KMS-11 (cell line): ENCODE results near the gene ACACA.

Source experiments
- H2AFZ ChIP-seq: fragments of 200-600 bp; sonication (generic); 2 replicates; pipeline ENCODE4 v1.6.1; 2016; ENCODE audit warnings: antibody characterized with exemption, mixed run types, low read depth
- H3K27ac ChIP-seq: fragments of 200-600 bp; sonication (generic); 2 replicates; pipeline ENCODE4 v1.6.1; 2016; ENCODE audit warnings: mild to moderate bottlenecking, mixed run types
- H3K27me3 ChIP-seq: fragments of 200-600 bp; sonication (generic); 2 replicates; pipeline ENCODE4 v1.6.1; 2017; ENCODE audit warnings: mild to moderate bottlenecking, low read depth, mixed run types, moderate library complexity; ENCODE audit not compliant: insufficient read depth
- H3K36me3 ChIP-seq: fragments of 200-600 bp; sonication (generic); 2 replicates; pipeline ENCODE4 v1.6.1; 2017; ENCODE audit warnings: mild to moderate bottlenecking, mixed run types; ENCODE audit not compliant: insufficient read depth
- H3K4me1 ChIP-seq: fragments of 200-600 bp; sonication (generic); 2 replicates; pipeline ENCODE4 v1.6.1; 2016; ENCODE audit warnings: mild to moderate bottlenecking, low read depth, mixed run types; ENCODE audit not compliant: poor library complexity, severe bottlenecking
- H3K4me2 ChIP-seq: fragments of 200-600 bp; sonication (generic); 2 replicates; pipeline ENCODE4 v1.7.0; 2016; ENCODE audit warnings: mild to moderate bottlenecking, mixed run types
- H3K4me3 ChIP-seq: fragments of 200-600 bp; sonication (generic); IDR thresholded peaks from 2 replicates; pipeline ENCODE4 v1.6.1; 2017; ENCODE audit warnings: low read depth, low read length, mixed read lengths; ENCODE audit not compliant: insufficient read depth
- H3K79me2 ChIP-seq: fragments of 200-600 bp; sonication (generic); 2 replicates; pipeline ENCODE4 v1.6.1; 2016; ENCODE audit warnings: low read depth, mixed run types; ENCODE audit not compliant: insufficient read depth
- H3K9ac ChIP-seq: fragments of 200-600 bp; sonication (generic); 2 replicates; pipeline ENCODE4 v1.6.1; 2016; ENCODE audit warnings: mild to moderate bottlenecking, mixed run types
- H4K20me1 ChIP-seq: fragments of 200-600 bp; sonication (generic); 2 replicates; pipeline ENCODE4 v1.6.1; 2016; ENCODE audit warnings: mild to moderate bottlenecking, mixed run types; ENCODE audit not compliant: insufficient read depth
- CTCF ChIP-seq: fragments of 200-600 bp; sonication (generic); conservative IDR thresholded peaks from 2 replicates; pipeline ENCODE4 v1.6.1; 2017; ENCODE audit warnings: low read depth, mild to moderate bottlenecking, antibody characterized with exemption, low read length, moderate library complexity, mixed read lengths

Gene ACACA

GRCh38 chr17:37338847-37339246, 67.8 kb downstream of the ACACA start:
- H3K27me3 ChIP-seq, result no peaks in the 10 kb centered on the region
- H3K27ac ChIP-seq, result no peak overlapping the region
- no peaks in the 10 kb centered on the region for H3K4me1 ChIP-seq
- no peak overlapping the region for H3K4me2 ChIP-seq
- 0 out of 2 replicates have a peak, but pooled peaks cover 3% of the 10 kb centered on the region for H3K36me3 ChIP-seq
- H4K20me1 ChIP-seq, result 0 out of 2 replicates have a peak, but pooled peaks cover 4% of the 10 kb centered on the region
- TF ChIP-seq CTCF, result no peak
- H3K79me2 ChIP-seq, result peaks cover 36% of the 10 kb centered on the region; the same call in 1 of the 2 replicates
- no peak overlapping the region for H3K9ac ChIP-seq
- H2AFZ ChIP-seq, result no peak overlapping the region
- H3K4me3 ChIP-seq, result no peak overlapping the region

GRCh38 chr17:37327341-37328090, 79.1 kb downstream of the ACACA start:
- H3K27me3 ChIP-seq, result no peaks in the 10 kb centered on the region
- H3K79me2 ChIP-seq, result peaks cover 7% of the 10 kb centered on the region; the same call in 1 of the 2 replicates
- no peaks in the 10 kb centered on the region for H4K20me1 ChIP-seq
- H3K4me2 ChIP-seq, result no peak overlapping the region
- no peak overlapping the region for H3K9ac ChIP-seq
- no peak overlapping the region for H3K27ac ChIP-seq
- no peak overlapping the region for H3K4me3 ChIP-seq
- no peak overlapping the region for H2AFZ ChIP-seq
- H3K36me3 ChIP-seq, result no peaks in the 10 kb centered on the region; the same call in 1 of the 2 replicates
- H3K4me1 ChIP-seq, result no peaks in the 10 kb centered on the region
- no peak for TF ChIP-seq CTCF

- H3K4me3 ChIP-seq, result no peak overlapping the region
- no peak overlapping the region for H2AFZ ChIP-seq
- TF ChIP-seq CTCF, result no peak
- H3K4me2 ChIP-seq, result no peak overlapping the region
- H4K20me1 ChIP-seq, result no peaks in the 10 kb centered on the region
- H3K4me1 ChIP-seq, result no peaks in the 10 kb centered on the region
- no peaks in the 10 kb centered on the region for H3K27me3 ChIP-seq
- H3K36me3 ChIP-seq, result no peaks in the 10 kb centered on the region; the same call in 1 of the 2 replicates
- H3K27ac ChIP-seq, result no peak overlapping the region
- peaks cover 7% of the 10 kb centered on the region; the same call in 1 of the 2 replicates for H3K79me2 ChIP-seq
- no peak overlapping the region for H3K9ac ChIP-seq
Observed at GRCh38 chr17:37322826-37323561, 83.6 kb downstream of the ACACA start.

- TF ChIP-seq CTCF, result no peak
- no peak overlapping the region for H2AFZ ChIP-seq
- no peaks in the 10 kb centered on the region for H3K4me1 ChIP-seq
- H3K4me2 ChIP-seq, result no peak overlapping the region
- H3K4me3 ChIP-seq, result no peak overlapping the region
- no peak overlapping the region for H3K9ac ChIP-seq
- no peaks in the 10 kb centered on the region; the same call in 1 of the 2 replicates for H3K36me3 ChIP-seq
- peaks cover 4% of the 10 kb centered on the region; the same call in 1 of the 2 replicates for H3K79me2 ChIP-seq
- no peaks in the 10 kb centered on the region for H4K20me1 ChIP-seq
- H3K27ac ChIP-seq, result no peak overlapping the region
- H3K27me3 ChIP-seq, result no peaks in the 10 kb centered on the region
Observed at GRCh38 chr17:37322106-37322505, 84.5 kb downstream of the ACACA start.
